ENCODE data around the gene PRKG2. TPM values are rescaled to one million over a fixed set of nuclear protein-coding genes. Genes with fewer than 3 reads are reported as not detected.

Gene PRKG2
- total RNA-seq, 2 donors from 2014 or later, result 0.86 to 2.2 TPM

DNA sequence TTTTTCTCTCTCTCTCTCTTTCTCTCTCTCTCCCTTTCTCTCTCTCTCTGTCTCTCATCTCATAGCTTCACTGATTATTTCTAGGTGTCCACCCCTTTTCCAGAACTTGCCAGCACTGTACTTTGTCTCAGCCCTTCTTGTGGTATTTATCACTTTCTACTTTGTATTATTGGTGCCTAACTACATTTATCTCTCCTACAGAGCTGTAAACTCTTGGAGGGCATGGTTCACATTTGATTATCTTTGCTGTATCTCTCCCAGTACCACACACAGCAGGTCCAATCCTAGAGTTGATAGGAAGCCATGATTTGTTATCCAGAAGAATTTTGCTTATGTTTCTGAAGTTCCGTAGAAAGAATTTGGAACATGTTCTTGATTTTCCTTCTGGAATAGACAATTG lies 5.2 kb upstream of the PRKG2 start:
- intact Hi-C loops (cut with DNase I), result no loop called here
- DNase-seq (ENCODE audit: low spot score), result no peak

DNA sequence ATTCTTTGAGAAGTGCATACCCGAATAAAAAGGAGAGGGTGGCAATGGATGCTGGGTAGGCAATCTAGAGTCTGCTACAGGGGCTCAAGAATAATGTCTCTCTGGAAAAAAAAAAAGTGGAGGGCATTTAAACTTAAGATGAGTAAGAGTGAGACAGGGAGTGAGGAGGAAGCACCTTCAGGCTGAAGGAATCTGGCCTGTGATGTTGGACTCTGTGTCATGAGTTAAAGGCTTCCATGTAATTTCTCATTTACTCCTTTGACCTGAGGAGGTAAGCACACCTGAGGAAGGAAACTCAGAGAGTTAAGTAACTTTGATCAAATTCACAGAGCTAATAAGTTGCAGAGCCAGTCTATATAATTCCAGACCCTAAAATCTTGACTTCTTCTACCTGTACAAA lies 3.2 kb upstream of the PRKG2 start:
- intact Hi-C loops (cut with DNase I), result loop anchor here in 1 of 2 donors (5.0 kb wide), 1 partner anchor 491 kb away; no protein-coding TSS in a partner anchor
- no peak for DNase-seq (ENCODE audit: low spot score)

DNA sequence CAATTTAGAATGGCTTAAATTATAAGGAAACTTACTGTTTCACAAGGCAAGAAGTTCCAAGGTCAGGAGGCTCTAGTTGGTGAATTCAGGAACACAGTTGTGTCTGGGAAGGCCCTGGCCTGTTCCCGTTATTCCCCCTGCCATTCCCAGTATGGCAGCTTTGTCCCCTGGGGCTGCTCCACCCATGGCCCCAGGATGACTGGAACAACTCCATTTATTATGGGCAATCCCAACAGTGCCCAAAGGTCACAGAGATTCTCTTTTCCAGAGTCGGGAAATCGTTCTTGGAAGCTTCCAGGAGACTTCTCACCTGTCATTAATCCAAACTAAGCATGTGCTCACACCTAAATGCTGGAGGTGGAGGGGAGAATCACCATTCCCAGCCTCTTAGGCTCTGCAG lies 2.8 kb upstream of the PRKG2 start:
- intact Hi-C loops (cut with DNase I), result loop anchor here in 1 of 2 donors (5.0 kb wide), 1 partner anchor 490 kb away; no protein-coding TSS in a partner anchor
- no peak for DNase-seq (ENCODE audit: low spot score)

DNA sequence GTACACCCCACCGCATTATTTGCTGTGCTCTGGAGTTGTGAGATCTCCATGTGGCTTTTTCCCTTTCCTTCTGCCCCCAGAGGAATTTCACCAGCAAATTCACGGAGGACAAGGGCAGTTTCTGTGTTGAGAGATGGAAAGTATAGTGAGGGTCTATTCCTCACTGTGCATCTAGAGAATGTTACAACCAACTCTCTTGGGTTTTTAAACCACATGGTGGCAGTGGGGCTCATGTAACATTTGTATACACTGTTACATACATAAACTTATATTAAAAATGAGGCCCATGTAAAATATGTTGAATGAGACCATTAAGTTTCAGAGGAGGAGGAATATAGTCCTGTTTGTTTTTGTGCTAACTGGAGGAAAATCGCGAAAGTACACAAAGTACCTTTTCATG lies 909 bp upstream of the PRKG2 start:
- intact Hi-C loops (cut with DNase I), result loop anchor here in 1 of 2 donors (5.0 kb wide), 1 partner anchor 489 kb away; no protein-coding TSS in a partner anchor
- DNase-seq (ENCODE audit: low spot score), result no peak

DNA sequence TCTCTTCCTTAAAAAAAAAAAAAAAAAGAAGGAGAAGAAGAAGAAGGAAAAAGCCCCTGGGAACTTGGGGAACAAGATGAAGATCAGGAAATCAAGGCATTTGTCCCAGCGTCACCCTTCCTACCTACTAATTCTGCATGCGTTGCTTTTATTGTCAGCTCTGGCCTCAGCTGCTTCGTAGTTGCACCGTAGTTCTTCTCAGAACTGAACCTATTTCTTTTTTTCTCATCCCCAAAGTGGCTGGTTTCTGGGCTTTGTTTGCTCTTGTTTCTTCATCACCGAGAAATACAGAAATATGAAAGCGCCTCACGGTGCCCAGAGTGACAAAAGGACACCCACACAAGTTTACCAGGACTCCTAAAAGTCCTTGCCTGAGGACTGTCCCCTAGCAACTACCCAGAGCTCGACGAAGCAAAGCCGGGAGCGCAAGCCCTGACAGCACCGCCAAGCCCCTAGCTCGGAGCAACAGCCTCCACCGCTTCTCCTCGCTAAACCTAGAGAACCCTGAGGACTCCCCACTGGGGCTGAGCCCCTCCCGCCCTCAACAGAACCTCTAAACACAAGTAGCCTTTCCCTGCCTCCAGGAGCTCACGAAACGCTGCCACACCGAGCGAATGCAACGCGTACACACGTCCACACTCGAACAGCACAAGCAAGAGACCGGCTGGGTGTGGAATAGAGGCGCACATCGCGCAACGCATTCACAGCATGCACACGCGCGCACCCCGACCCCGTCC lies 710 bp downstream of the PRKG2 start:
- intact Hi-C loops (cut with DNase I), result no loop called here

DNA sequence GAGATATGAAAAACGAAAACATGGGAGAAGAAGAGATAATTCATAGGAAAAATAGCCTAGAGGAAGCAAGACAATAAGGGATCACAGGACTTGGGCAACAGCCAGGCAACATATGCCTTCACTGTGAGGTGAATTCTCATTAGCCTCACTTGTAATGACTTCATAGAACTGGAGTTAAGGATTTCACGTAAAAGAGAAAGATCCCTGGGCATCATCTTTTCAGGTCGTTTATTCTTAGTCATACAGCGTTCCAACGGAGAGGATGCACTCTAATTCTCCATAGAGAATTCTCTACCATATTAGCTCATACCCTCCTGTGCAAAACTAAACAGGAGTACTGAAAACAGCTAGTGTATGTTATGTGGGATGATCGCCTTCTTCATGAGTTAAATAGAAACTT lies 1.4 kb downstream of the PRKG2 start:
- intact Hi-C loops (cut with DNase I), result no loop called here
- no peak for DNase-seq (ENCODE audit: low spot score)

More for the DNA sequence above, 710 bp downstream of the PRKG2 start:
- DNase-seq (ENCODE audit: low spot score), result no peak

DNA sequence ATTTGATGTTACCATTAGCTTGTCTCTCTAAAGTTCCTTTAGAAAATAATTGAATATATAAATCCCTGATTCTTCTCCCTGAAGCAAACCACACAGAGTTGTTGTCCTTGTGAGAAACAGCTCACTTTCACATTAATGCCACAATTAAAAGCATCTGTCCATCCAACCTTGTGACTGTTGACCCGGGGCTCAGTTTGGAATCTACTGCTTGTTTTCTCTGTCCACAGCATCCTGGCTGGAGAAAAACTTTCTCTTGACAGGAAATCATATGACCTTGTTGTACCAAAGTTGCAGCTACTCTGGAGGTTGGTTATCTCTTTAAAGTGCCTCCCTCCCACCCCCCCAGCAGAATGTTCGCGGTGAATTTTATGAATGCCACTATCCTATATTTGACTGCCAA lies 3.1 kb downstream of the PRKG2 start:
- intact Hi-C loops (cut with DNase I), result no loop called here
- no peak for DNase-seq (ENCODE audit: low spot score)

DNA sequence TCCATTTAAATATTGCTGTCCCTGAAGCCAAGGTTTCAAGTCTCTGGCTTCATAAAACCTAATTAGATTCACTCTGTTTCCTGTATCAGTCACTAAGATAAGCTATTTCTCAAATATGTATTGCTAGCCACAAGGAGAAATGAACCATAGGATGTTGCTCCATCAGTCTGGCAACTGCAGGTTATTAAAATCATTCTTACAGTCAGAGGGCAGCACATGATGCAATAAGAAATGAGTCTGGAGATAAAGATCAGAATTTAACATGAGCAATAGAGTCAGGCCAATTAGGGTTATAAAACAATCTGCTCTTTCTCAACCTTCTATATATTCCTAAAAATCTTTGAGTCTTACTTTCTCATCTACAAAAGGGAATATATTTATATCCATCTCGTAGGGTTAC lies 7.2 kb downstream of the PRKG2 start:
- no peak for DNase-seq (ENCODE audit: low spot score)
- intact Hi-C loops (cut with DNase I), result no loop called here

DNA sequence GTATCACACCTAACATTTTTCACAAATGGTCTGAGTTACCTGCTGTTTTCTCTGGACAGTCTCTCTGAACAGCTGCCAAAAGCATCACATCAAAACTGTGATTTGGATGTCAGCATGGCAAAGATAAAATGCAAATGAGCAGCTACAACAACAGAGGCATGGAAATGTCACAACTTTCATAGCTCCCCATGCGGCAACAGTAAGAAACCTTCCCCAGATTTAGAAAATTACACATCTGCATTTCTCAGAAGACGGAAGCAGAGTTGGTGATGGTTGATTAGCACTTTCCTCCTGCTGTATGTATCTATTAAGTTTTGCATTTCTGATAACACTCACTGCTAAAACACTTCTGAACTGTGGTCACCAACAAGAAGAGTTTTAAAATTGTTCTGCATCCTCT lies 9.7 kb downstream of the PRKG2 start:
- intact Hi-C loops (cut with DNase I), result no loop called here
- no peak for DNase-seq (ENCODE audit: low spot score)

DNA sequence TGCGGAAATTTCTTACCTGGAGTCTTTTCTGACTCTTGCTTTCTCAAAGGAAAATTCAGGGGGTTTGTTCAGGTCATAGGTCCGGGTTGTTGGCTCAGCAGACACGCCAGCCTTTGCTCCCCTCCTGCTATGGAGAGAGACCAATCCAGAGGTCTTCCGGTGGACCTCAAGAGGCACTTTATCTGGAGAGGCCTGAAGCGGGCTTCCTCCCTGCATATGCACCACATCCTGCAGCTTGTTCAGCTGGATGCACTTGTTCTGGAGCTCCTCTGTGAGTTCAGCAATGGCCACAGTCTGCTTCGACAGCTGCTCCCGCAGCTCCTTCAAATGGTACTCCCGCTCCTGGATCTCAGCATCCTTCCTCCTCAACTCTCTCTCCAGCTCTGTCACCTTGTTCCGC lies 10.5 kb downstream of the PRKG2 start:
- no peak for DNase-seq (ENCODE audit: low spot score)
- intact Hi-C loops (cut with DNase I), result no loop called here

DNA sequence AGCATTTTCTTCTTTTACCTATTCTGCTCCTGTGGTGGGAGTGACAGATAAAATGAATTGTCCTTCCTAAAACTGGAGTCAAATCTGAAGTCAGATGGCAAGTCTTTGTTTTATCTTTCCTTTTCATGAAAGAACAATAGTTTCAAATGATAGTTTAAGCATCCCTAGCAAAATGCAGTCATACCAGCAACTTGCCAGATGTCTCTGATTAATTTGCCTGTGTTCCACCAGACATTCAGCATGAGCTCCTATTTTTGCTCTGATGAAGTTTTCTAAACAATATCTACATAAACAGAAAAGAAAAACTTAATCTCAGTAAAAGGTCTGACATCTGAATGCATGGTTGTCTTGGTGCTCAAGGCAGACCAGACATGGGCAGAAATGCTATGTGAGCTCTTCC lies 15.2 kb downstream of the PRKG2 start:
- intact Hi-C loops (cut with DNase I), result no loop called here
- no peak for DNase-seq (ENCODE audit: low spot score)

DNA sequence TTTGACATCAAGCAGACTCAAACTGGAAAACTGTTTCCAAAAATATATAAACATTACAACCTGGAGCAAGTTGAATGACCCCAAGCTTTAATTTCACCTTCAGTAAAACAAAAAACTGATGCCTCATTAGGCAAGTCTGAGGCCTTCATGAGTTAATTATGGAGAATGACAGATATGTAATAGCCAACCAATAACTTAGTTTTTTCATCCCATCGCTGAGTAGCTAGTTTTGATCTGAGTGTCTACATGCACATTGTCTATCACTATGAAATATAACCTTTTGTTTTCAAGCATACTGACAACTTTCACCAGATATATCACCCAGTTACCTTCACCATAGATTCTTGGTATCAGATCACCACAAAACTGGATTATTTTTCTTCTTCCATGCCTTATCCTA lies 16.4 kb downstream of the PRKG2 start:
- intact Hi-C loops (cut with DNase I), result no loop called here
- no peak for DNase-seq (ENCODE audit: low spot score)

DNA sequence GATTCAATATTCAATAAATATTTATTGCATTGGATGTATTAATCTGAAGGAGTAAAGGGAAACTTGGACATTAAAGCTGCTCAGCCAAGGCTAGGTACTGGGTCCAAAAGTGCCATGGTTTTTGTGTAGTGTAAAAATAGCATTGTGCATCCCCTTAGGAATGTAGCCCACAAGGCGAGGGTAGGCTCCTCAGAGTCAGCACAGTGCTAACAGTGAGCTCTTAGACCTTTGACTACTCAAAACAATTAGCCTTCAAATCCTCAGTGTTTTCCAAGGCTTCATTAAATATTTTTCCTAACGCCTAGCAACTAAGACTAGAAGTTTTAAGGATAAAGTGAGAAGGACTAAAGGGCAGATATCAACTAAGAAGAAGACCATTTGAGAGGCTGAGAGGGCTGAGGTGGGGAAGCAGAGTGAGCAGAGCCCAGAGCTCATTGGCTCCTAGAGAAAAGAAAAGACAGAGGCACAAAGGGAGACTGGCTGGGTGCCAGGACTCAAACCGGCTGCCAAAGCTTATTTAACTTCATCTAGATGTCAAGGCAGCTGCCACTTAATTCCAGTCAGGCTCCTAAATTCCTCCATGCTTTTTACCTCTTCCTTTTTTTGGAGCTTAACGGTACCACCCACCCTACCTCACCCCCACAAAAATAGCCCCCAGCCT lies 17.0 kb downstream of the PRKG2 start:
- intact Hi-C loops (cut with DNase I), result no loop called here
- no peak for DNase-seq (ENCODE audit: low spot score)

DNA sequence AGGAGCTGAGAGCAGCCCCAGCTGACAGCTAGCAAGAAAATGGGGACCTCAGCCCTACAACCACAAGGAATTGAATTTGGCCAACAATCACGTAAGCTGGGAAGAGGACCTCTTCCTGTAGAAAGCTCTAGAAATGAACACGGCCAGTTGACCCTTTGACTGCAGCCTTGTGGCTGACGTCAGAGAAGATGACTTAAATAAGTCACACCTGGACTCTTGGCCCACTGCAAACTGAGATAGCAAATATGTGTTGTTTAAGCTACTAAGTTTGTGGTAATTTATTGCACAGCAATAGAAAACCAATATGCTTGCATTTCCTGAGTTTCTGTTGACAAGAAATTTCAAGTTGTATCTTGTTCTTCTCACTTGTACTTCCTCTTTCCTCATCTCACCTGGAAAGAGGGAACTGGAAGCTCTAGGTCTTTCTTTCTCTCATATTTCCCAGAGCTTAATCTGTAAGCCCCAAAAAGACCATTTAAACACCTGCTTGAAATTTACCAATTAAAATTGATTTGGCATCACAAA lies 18.8 kb downstream of the PRKG2 start:
- intact Hi-C loops (cut with DNase I), result no loop called here
- DNase-seq (ENCODE audit: low spot score), result no peak

DNA sequence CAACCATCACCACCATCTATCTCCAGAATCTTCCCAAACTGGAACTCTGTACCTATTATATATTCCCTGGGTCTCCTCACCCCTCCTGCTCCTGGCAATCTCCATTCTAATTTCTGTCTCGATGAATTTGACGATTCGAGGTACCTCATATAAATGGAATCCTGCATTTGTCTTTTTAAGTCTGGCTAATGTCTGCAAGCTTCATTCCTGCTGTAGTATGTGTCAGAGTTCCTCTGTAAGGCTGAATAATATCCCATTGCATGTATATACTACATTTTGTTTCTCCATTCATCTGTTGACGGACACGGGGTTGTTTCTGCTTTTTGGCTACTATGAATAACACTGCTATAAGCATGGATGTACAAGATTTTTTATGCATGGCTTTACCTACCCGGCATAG lies 19.5 kb downstream of the PRKG2 start:
- DNase-seq (ENCODE audit: low spot score), result no peak
- intact Hi-C loops (cut with DNase I), result no loop called here

DNA sequence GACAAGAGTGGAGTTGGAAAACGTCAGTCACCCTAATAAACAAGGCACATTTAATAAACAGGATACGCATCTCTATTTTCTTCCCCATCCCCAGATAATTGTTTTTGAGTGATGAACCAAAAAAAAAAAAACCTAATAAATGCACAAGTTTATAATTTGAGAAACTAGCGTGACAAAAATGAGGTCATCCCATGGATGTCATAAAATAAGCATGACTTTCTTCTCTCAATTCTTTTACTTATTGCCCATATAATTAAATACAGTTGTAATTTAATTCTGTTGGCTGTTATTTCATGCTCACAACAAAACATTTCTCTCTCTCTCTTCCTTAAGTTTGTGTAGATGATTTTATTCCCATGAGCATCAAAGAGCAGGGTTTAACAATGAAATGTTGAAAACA lies 20.7 kb downstream of the PRKG2 start:
- intact Hi-C loops (cut with DNase I), result no loop called here
- DNase-seq (ENCODE audit: low spot score), result no peak

DNA sequence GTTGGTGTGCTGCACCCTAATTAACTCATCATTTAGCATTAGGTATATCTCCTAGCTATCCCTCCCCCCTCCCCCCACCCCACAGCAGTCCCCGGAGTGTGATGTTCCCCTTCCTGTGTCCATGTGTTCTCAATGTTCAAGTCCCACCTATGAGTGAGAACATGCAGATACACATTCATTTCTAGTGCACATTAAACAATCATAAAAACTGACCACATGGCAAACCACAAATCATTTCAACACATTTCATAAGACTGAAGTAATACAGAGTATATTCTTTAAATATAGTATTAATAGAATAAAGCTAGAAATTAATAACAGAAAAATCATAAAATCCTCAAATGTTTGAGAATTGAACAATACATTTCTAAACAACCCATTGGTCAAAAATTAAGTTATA lies 34.1 kb downstream of the PRKG2 start:
- intact Hi-C loops (cut with DNase I), result no loop called here

DNA sequence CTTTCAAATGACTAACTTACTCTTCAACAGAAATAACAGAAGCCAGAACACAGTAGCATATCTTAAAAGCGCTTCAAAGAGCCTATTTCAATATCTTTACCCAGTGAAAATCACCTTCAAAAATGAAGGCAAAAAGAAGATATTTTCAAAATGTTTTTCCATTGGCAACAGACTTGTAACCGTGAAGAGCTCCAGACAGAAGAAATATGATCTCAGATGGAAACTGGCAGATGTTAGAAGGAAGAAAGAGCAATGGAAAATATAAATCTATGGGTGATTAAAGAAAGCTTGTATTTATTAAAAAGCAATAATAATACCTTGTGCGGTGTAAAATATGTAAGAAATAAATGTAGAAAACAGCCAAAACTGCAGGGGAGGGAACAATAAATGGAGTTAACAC lies 35.7 kb downstream of the PRKG2 start:
- intact Hi-C loops (cut with DNase I), result no loop called here
- DNase-seq (ENCODE audit: low spot score), result no peak

More for the DNA sequence above, 34.1 kb downstream of the PRKG2 start:
- DNase-seq (ENCODE audit: low spot score), result no peak

DNA sequence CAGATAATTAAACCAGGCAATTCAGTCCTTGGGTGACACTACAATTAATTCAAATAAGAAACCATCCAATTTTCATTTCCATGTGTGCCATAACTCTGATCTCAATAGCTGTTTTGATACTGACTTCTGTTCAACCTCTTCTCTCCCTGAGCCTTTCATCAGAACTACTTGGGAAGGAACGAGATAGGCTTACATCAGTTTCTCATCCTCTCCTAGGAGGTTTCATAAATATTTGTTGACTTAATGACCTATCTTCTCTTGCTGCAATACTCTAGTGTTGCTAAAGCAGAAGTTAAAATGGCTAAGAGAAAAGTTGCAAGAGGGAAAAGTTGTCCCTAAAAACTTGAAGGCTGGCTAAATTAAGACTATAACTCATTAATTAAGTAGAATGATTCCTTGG lies 41.8 kb downstream of the PRKG2 start:
- DNase-seq (ENCODE audit: low spot score), result no peak
- intact Hi-C loops (cut with DNase I), result no loop called here

DNA sequence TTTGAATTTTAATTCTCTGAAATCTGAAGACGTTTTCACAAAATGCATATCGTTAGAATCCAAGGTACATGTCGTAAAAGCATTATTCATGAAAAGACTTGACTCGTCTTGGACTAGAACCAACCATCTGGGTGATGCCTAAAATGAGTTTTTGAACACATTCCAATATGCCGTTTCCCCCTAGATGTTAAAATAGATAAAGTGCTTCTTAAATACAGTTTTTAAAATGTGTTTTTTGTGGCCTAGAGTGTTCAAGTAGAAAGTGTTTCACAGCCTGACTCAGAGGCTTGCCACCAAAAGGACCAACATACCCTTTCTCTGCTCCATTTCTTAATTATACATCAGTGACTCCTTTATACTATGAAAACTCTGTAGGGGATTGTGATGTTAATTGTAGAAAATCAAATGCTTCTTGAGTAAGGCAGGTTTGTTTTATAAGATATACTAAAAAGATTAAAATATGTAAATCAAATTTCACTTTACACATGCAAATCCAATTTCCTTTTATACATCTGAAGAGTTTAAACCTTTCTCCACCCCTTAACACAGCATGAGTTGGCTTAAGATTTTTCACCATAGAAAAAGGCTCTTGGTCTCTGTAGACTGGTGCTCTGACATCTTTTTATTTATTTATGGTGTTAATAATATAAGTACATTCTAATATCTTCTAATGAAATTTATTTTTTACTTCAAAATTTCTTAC lies 48.4 kb downstream of the PRKG2 start:
- intact Hi-C loops (cut with DNase I), result no loop called here
- no peak for DNase-seq (ENCODE audit: low spot score)

Data from posterior vena cava (tissue), 2 donors.